IMR-90 (cell line): ENCODE measurements around the gene TIMM17B. TPM values are rescaled to one million over a fixed set of nuclear protein-coding genes. Genes with fewer than 3 reads are reported as not detected.

Experiments used
- CHD1 ChIP-seq: IDR thresholded peaks from 2 replicates; pipeline ENCODE4 v1.6.1; 2012; ENCODE audit warnings: low read depth, low read length, improper control_type of control experiment
- MAFK ChIP-seq: IDR thresholded peaks from 2 replicates; pipeline ENCODE4 v1.6.1; 2012; ENCODE audit warnings: low read depth, low read length, improper control_type of control experiment
- MAZ ChIP-seq: IDR thresholded peaks from 2 replicates; pipeline ENCODE4 v1.6.1; 2012; ENCODE audit warnings: low read depth, mild to moderate bottlenecking, low read length, improper control_type of control experiment, moderate library complexity, borderline replicate concordance
- MXI1 ChIP-seq: IDR thresholded peaks from 2 replicates; pipeline ENCODE4 v1.6.1; 2012; ENCODE audit warnings: low read depth, mild to moderate bottlenecking, low read length, moderate library complexity, borderline replicate concordance
- SMC3 ChIP-seq: fragments of 150-350 bp; IDR thresholded peaks from 2 replicates; pipeline ENCODE4 v1.6.1; 2016; ENCODE audit warnings: low read depth, mild to moderate bottlenecking, antibody characterized with exemption, low read length, moderate library complexity
- polyA plus RNA-seq, 3 experiments: library from polyadenylated mRNA; depleted of rRNA; stranded (reverse); fragments of >200 nt; gene quantifications; 2 replicates each; pipeline ENCODE4 v1.2.3, GENCODE V29; 2012; ENCODE audit warnings: low replicate concordance in 1 of 3
- total RNA-seq: library from RNA; depleted of rRNA; stranded (reverse); fragments of >200 nt; gene quantifications from 2 replicates; pipeline ENCODE4 v1.2.3, GENCODE V29; 2012

Gene TIMM17B
- total and polyA plus RNA-seq, 2 of the 4 experiments (the other 2 are of a cell fraction): 28.7 to 73.6 TPM

- TF ChIP-seq SMC3 (no peak), MXI1 (no peak), MAZ (no peak), CHD1 (no peak), MAFK (no peak)
Measured at GRCh38 chrX:48918301-48918642, 20.7 kb upstream of the TIMM17B start (continued).
